Measurements from ENCODE around the gene RHOT2. TPM values are rescaled to one million over a fixed set of nuclear protein-coding genes. Genes with fewer than 3 reads are reported as not detected.
"Not testable (repeated sequence)": the region's sequence is repeated elsewhere in the genome, so short reads cannot be mapped to it uniquely, and the experiment has no call there.

The RHOT2 gene
- total RNA-seq, 1 experiment from 2014 or later, result 184 TPM

GRCh38 chr16:711084-711483 lies 43.2 kb downstream of the RHOT2 start:
- peaks cover 30% of the 10 kb centered on the region for H3K27me3 ChIP-seq (replicated peaks; ENCODE audit: insufficient read depth, low read depth, low read length, poor library complexity)
- no peak overlapping the region for H3K27ac ChIP-seq (ENCODE audit: low read depth, low read length, poor library complexity, severe bottlenecking)
- no peaks in the 10 kb centered on the region for H3K36me3 ChIP-seq (ENCODE audit: insufficient read depth, low read length, poor library complexity, severe bottlenecking)
- no peak overlapping the region for H3K4me3 ChIP-seq (ENCODE audit: low read depth, low read length, poor library complexity, severe bottlenecking)
- no peak for DNase-seq (ENCODE audit: low spot score)
- no TSS peak for BruUV-seq (replicated peaks)
- ChIA-PET POLR2A (ENCODE audit: low non-redundant PET) (no interaction called here), CTCF (interaction anchor here (0.7 to 2.2 kb wide), 2 partner anchors 9 to 141 kb away, joined by 3 to 8 read pairs; no protein-coding TSS in a partner anchor)
- TF ChIP-seq EZH2 (IDR thresholded peaks at IDR 0.05; ENCODE audit: borderline replicate concordance, low read depth, low read length, poor library complexity, severe bottlenecking) (no peak), CTCF (conservative IDR thresholded peaks at IDR 0.05; ENCODE audit: low read depth, low read length) (no peak)
- H3K4me1 ChIP-seq (ENCODE audit: insufficient read depth, low read length, poor library complexity, severe bottlenecking), result no peaks in the 10 kb centered on the region
- H3K9me3 ChIP-seq (ENCODE audit: low read depth, low read length, poor library complexity, severe bottlenecking), result no peaks in the 10 kb centered on the region
- intact Hi-C loops (cut with micrococcal nuclease; ENCODE audit: unreplicated experiment), result loop anchor here (5.0 to 10.0 kb wide), 2 partner anchors 76 to 344 kb away; partner anchors contain the start of genes CHTF18 and RPUSD1

- H3K36me3 ChIP-seq (ENCODE audit: insufficient read depth, low read length, poor library complexity, severe bottlenecking), result no peaks in the 10 kb centered on the region
- no TSS peak for BruUV-seq (replicated peaks)
- no peaks in the 10 kb centered on the region for H3K9me3 ChIP-seq (ENCODE audit: low read depth, low read length, poor library complexity, severe bottlenecking)
- H3K4me1 ChIP-seq (ENCODE audit: insufficient read depth, low read length, poor library complexity, severe bottlenecking), result no peaks in the 10 kb centered on the region
- TF ChIP-seq CTCF (conservative IDR thresholded peaks at IDR 0.05; ENCODE audit: low read depth, low read length) (peak; percentile 89), EZH2 (IDR thresholded peaks at IDR 0.05; ENCODE audit: borderline replicate concordance, low read depth, low read length, poor library complexity, severe bottlenecking) (no peak)
- H3K4me3 ChIP-seq (ENCODE audit: low read depth, low read length, poor library complexity, severe bottlenecking), result no peak overlapping the region
- ChIA-PET POLR2A (ENCODE audit: low non-redundant PET) (interaction anchor here (0.6 kb wide), 1 partner anchor 108 kb away, joined by 3 read pairs; no protein-coding TSS in a partner anchor), CTCF (interaction anchor here (0.6 to 1.3 kb wide), 7 partner anchors 9 to 320 kb away, joined by 3 to 12 read pairs (median 3); partner anchors contain the start of gene ANTKMT)
- H3K27me3 ChIP-seq (replicated peaks; ENCODE audit: insufficient read depth, low read depth, low read length, poor library complexity), result peaks cover 30% of the 10 kb centered on the region
- no peak overlapping the region for H3K27ac ChIP-seq (ENCODE audit: low read depth, low read length, poor library complexity, severe bottlenecking)
- intact Hi-C loops (cut with micrococcal nuclease; ENCODE audit: unreplicated experiment), result loop anchor here (5.0 to 10.0 kb wide), 2 partner anchors 76 to 343 kb away; partner anchors contain the start of genes CHTF18 and RPUSD1
- peak; percentile 72 for DNase-seq (ENCODE audit: low spot score)
These were observed 43.8 kb downstream of the RHOT2 start for GRCh38 chr16:711548-712320.

- intact Hi-C loops (cut with micrococcal nuclease; ENCODE audit: unreplicated experiment), result loop anchor here (5.0 to 10.0 kb wide), 2 partner anchors 75 to 342 kb away; partner anchors contain the start of genes CHTF18 and RPUSD1
- H3K27me3 ChIP-seq (replicated peaks; ENCODE audit: insufficient read depth, low read depth, low read length, poor library complexity), result peaks cover 35% of the 10 kb centered on the region
- peak; percentile 55 for TF ChIP-seq CTCF (conservative IDR thresholded peaks at IDR 0.05; ENCODE audit: low read depth, low read length)
- H3K27ac ChIP-seq (ENCODE audit: low read depth, low read length, poor library complexity, severe bottlenecking); H3K4me1 ChIP-seq (ENCODE audit: insufficient read depth, low read length, poor library complexity, severe bottlenecking); BruUV-seq (replicated peaks); H3K36me3 ChIP-seq (ENCODE audit: insufficient read depth, low read length, poor library complexity, severe bottlenecking); H3K4me3 ChIP-seq (ENCODE audit: low read depth, low read length, poor library complexity, severe bottlenecking); H3K9me3 ChIP-seq (ENCODE audit: low read depth, low read length, poor library complexity, severe bottlenecking); POLR2A ChIA-PET (ENCODE audit: low non-redundant PET): not testable (repeated sequence)
- DNase-seq (ENCODE audit: low spot score), result peak; percentile 85
- CTCF ChIA-PET, result interaction anchor here (0.6 to 1.3 kb wide), 7 partner anchors 8 to 321 kb away, joined by 3 to 12 read pairs (median 3); partner anchors contain the start of gene ANTKMT
These were observed 44.9 kb downstream of the RHOT2 start for GRCh38 chr16:712740-713250.
